NCI-H146 treated with DMSO at 0.1 percent for 48 hours (cell line): Measurements from ENCODE around the gene TTC28.

Experiments used
- DNase-seq: peaks from one replicate; lab custom pipeline; 2025; ENCODE audit not compliant: unreplicated experiment; lab: John Stamatoyannopoulos, UW

Gene TTC28

DNA sequence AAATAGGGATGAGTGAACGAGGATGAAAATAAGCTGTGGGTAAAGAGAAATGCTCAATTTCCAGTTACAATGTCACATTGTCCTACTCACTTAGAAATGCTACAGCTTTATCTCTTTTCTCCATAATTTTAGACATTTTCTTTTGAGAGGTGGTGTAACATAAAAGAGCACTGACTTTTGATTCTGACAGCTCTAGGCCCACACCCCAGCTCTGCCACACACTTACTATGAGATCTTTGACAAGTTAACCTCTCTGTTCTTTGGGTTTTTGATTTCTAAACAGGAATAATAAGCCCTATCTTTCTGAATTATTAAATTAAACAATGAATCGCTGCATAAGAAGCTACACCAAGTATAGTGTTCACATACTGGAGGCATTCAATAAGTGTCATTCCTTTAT, 532.2 kb downstream of the TTC28 start:
- no peak for DNase-seq

DNA sequence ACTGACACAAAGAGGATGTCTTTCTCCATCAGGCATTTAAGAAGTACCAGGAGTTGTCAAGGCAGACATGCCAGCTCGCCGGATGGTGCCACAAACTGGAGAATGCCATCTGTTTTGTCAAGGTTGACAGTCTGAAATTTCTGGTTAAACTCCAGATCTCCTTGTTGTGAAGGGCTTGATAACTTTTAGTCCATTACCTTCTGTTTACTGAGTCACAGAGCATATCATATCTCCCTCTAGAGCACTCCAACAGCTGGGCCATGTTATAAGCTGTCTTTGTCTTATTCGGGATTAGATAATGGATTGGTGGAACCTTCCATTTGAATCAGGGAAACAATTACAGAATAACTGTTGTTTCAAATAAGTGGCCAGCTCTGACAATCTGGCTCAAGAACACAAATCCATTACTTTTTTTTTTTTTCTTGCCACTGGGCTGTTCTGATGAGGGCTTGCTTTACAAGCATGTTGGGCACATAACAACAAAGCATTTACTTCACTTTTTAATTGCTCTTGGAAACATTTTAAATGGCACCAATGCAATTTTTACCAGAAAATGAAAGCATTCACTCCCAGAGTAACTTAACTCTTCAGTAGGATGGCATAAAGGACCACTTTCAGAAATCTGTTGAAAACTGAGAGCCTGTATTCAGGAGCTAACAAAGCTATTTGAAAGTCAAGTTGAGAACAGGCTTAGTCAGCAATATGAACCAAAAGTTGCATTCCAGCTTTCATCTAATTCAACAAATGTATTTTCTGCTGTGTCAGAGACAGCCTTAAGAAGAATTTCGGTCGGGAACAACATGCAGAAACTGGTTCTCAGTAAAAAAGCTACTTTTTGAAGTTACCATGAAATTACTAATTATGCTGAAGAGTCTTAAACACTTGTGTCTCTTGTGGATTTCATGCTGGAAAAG, 533.0 kb downstream of the TTC28 start:
- no peak for DNase-seq

DNA sequence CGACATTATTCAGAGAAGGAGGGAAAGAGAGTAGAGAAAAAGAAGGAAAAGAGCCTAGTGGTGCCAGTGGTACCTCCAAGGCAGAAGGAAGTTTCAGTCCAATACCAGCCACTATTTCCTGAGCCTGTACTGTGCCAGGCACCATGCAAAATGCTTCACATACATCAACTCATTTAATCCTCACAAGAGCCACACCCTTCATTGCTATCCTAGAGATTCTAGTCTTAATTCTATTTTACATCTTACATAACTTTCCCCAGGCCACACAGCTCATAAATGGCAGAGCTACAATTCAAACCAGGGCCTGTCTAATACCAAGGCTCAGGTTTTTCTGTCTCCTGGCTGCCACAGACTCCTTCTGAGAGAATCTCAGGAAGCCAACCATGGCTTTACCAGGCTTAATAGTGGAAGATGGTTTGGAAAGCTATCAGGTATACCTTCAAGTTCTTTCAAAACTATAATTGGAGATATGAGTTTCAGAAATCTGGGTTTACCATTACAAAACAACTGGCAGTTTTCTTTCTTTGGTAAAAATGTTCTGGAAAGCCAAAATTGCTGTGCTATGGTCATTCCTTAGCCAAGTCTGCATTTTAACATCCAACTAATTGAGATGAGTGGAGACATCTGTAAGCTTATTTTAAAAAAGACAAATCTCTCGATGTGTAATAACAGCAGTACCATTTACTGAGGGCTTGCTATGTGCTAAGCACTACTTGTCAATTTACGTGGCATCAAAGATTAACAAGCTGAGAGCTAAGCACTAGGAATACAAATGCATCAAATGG, 535.5 kb downstream of the TTC28 start:
- no peak for DNase-seq

DNA sequence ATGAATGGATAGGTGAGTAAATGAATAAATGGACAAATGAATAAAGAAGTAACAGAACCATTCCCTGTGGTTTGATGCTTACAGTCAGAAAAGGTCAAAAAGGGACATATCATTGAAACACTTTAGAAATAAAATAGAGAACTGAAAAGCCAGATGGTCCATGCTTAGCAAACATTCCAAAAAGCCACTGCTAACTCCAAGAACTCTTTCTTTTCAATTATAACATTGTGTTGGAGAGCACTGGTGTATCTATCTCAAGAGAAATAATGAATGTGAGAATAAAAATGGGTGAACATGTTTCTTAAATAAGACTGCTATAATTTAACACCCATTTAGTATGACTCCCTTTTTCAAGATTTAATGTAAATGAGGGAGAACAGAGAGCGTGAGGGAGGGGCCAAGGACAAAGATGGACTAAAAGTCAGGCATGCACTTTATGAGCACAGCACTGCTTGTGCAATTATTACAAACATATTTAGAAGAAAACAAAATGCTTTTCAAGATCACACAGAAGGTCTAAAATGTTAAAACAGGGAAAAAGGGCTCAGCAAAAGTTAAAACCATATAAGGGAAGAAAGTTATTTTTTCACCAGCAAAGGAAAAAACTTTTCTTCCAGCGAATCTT, 536.3 kb downstream of the TTC28 start:
- DNase-seq = no peak

DNA sequence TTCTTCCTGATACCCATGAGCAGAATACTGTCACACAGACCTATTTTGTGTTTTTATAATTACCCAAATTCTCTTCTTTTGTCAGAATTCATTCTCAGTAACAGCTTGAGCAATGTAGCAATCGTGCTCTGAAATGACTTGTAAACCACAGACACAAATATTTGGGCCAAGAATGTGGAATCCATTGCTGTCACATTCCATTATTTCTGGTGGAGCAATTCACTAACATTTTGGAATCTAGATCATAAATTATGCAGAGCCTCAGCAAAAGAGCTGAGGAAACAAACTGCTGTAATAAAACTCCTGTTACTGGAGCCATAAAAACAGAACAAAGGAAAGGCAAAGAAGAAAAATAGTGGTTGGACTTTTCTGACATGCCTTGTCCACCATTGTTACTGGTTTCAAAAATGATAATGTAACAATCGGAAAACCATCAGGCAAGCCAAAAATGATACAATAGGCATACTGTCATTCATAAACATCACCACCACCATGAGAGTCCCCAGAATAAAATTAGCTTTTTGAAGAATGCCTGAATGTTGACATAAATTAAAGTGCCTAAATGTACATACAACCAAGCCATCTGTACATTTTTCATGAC, 537.2 kb downstream of the TTC28 start:
- DNase-seq = no peak

DNA sequence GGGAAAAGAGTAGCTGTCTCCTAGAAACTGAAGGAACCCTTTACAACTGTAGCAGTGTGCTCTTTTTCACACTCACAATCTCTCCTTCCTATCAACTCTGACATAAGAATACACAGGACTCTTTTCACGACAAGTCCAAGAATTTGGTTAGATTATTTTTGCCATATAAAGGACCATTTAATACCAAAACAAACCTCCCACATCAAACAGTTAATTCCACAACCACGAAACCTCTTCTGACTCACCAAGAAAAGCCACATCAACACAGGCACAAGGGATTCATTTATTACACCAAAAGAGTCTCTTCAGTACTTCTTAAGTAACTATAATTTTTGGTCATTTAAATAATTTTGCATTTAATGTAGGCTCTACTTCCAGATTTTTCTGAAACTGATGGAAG, 538.0 kb downstream of the TTC28 start:
- DNase-seq = no peak

DNA sequence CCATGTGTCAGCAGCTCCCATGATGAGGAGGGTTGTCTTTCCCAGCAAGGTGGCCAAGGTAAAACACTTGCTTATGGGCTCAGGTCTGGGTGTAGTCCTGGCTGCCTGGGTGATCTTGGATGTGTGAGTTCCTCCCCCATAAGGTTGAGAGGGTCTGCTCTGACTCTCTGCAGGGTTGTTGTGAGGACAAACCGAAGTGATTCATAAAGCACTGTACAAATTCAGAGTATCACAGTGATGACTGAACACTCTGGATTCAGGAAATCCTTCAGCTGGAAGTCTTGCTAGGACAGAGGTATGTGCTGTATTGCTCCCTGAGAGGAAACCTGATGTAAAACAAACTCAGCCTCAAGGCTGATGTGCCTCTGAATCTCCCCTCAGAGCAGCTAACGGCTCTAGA, 539.7 kb downstream of the TTC28 start:
- DNase-seq = no peak

DNA sequence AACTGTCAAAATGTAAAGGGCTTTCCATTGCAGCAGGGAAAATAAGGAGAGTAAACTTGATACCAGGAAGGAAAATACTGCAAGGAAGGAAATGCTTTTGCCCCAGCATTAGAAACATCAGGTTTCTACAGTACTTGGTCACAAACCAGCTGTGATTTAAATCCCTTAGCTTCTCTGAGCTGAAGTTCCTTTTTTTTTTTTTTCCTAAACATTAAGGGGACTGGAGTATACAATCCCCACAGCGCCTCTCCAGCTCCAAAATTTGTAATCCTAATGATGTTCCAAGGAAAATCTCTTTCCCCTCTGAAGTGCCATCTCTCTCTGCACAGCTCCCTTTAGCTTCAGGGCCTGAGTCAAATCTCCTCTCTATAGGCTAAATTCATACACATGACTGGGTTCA, 540.1 kb downstream of the TTC28 start:
- no peak for DNase-seq

DNA sequence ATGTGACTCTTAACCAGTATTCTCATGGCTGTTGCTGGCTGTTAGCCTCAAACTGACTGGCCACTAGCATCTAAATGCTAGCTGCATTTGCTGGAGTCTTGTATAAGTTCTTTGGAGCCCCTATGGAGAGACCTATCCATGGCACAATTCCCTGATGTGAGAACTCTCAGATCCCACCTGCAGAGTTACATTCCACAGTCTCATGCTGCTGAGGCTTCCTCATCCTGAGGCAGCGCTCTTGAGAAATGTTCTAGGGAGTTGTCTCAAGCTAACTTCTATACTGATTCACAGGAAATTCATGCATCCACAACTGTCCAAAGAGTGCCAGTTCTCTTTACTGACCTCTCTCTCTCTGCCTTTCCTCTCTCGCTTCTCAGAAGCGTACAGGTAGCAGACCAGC, 542.6 kb downstream of the TTC28 start:
- DNase-seq = no peak

DNA sequence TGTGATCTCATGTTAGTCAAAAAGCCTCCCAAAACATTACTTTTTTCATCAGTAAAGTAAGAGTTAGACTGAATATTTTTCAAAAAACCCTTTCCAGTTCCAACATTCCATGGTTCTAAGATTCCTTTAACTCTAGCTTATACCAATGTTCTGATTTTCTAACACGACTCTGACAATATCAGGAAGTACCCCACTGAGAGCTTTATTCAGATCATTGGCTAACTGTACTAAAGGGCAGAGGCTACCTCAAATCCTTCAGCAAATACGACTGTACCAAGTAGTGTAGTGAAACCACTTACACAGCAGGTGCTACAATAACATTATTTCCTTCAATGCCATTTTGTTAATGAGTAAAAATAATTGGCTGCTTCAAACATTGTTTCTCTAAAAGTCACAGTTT, 547.2 kb downstream of the TTC28 start:
- DNase-seq = no peak

DNA sequence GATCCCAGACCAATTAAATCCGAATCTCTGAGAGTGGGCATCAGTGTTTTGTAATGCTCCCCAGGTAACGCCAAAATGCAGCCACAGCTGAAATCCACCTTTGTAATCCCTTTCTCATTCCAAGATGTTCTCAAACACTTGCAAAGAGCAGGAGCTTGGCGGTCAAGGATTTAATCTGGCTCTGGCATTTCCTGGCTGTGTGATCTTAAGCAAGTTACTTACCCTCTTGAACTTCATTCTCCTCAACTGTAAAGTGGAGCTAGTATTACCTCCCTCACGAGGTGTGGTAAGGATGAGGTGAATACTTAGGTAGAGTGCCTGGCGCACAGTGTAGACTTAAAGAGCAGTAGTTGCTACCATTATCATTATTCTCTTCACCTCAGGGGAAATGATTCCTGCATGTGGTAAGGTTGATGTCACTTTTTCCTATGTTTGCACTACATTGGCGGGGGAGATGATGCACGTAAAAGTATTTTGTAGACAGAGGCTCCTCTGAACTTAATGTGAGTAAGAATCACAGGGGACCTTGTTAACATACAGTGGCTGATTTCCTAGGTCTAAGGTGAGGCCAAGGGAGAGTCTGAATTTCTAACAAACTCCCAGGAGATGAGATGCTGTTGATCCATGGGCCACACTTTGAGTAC, 550.2 kb downstream of the TTC28 start:
- no peak for DNase-seq

DNA sequence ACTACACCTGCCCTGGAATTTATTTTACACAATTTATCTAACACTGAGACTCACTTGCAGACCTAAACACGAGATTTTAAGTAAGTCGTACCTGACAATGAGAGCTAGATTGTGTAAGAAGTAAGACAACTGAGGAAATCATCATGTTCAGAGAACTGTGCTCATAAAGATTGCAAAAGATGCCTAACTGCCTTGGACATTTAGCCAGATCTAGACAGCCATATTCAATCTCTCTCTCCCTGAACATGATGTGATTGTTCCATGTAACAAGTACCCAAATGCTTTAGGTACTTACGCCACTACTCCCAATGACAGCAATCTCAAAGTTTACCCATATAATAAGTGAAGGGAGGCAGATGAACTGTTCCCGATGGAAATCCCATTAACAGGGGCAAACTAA, 550.8 kb downstream of the TTC28 start:
- no peak for DNase-seq

DNA sequence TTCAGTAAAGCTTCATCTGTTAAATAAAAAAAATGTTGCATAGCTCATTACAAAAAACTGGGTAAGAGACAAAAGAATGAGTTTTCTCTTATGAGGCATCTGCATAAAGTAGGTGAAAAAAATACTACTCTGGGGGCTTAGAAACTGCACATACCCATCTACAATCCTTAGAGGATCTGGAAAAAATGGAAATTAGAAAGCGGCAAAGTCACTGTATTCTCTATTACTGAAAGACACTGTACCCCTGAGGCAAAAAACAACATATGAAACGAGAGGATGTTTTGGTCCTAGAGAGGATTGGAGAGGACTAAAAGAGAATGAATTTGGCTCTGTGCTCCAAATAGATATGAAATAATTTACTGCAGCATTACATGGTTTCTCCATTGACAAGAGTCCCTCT, 553.8 kb downstream of the TTC28 start:
- no peak for DNase-seq

DNA sequence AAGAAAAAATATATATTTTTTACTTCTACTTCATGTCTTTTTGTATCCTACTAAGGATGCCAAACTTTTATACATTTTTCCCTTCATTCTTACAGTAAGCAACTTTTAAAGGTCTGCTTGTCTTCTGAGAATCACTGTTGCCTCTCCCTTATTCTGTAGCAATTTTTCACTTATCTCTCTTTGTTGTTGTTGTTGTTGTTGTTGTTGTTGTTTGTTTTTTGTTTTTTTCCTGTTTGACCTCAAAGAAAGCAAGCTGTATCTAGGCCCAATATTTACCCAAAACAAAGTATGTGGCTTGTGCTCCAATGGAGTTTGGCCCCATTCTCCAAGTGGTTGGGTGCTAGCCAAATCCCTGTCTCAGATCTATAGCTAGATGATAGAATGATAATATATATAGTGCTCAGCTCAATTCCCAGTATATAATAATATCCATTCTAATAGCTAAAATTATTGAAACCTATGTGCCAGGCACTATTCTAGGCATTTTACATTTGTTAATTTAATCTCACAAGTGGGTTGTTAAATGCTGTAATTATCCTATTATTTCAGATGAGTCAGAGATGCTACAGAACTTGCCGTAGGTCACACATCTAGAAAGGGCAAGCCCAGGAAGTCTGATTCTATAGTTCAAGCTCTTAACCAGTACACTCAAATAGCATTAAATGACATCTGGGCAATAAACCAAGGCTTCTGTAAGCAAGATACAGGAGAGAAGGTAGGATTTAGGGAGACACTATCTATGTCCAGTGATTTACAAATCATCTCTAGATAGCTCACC, 555.5 kb downstream of the TTC28 start:
- no peak for DNase-seq

DNA sequence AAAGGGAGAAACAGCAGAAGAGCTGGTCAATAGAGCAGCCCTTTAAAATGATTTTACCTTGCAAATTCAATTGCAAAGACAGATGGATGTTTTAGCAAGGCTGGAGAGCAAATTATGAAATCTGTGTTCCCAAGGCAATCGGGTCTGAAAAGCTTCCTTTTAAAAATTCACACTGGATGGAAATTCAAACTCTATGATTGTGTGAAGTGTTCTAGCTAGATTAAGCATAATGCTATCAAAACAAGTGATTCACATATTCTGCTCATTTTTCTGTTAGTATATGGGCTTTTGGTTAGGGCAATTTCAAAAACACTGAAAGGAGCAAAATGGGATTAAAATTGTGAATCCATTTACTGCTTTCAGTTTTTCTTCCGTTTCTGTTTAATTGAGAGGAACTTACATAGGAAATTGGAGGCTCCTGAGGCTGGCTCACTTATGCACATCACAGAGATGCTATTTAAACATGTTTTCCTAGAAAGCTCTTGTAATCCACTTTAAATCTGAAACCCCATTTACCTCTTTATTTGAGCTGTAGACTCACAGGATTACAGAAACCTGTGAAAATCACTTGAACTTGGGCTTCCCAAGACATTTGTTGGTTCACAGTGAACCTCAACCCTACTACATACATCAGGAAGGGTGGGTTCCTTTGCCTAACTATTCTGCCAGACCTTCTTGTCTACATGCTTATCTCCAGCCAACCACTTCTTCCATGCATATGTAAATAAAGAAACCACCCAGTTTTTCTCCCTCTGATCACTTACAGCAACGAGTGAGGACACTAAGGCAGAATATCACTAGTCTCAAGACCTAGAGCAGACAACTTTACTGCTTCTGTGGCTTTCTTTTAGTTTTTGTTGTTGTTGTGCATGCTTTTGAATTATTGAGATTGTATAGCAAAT, 558.7 kb downstream of the TTC28 start:
- DNase-seq = no peak

DNA sequence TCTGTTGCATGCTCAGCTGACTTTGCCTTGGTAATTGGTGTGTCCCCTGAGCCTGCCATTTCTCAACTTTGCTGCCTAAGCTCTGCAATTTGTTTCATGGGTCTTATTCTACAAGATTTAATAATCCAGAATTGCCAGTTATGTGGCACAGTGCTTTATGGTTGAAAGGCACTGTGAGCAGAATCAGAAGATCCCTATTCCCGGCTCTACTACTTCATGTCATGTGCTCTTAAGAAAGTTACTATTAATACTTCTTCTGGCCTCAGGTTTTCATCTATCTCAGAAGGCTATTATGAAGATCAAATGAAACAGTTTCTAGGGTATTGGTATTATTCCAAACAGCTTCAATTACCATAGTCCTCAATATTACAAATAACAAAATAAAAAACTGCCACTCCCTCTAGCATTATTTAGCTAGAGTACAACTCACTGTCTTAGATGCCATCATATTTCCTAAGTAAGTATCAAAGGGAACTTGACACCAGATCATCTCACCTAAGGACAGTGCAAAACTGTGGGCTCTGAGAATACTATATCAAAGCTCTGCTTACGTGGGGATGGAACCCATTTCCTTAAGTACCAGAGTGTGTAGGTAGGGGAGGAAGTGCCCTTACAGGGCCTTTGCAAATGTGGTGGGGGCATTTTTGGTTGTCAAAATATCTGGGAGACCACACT, 560.5 kb downstream of the TTC28 start:
- no peak for DNase-seq

DNA sequence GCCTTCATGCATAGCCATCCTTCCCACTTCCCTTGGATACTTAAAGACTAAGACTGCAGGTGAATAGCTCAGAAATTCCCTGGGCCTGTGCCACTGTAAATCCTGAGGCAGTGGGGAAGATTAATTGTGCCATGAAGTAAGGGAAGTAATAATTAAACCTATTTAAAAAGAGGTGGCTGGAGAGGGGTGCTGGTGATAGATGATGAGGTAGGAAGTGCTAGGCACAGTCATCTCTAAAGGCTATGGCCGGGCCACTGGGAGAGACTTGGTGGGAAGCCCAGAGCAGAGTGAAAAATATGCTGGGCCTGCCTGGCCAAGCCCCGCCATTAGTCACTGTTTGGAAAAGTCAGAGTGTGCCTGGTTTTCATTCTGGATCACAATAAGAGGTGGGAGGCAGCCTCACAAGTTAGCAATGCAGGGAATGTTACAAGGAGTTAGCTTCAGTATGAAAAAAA, 563.4 kb downstream of the TTC28 start:
- no peak for DNase-seq

DNA sequence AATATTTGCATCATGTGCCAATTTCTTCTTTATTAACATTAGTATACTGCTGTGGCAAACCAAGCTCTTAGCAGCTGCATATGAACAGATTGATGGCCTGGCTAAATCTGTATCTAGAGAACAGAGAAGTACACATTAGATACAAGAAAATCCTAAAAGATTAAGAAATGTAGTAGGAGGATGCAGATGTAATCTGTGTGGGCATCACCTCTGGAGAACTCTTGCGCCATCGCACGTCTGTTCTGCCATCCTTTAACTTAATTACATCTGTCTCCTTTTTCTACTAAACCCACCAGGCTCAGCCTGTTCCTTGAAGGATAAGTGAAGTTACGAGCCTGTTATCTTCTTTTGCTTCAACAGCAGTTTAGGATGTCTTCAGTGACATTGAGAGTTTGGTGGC, 564.2 kb downstream of the TTC28 start:
- no peak for DNase-seq
